DND-41 (cell line): ENCODE results near the gene AVP.

Source experiments
- EZH2 ChIP-seq: IDR thresholded peaks from 3 replicates; pipeline ENCODE4 v1.6.1; 2012; ENCODE audit warnings: borderline replicate concordance, low read depth, mild to moderate bottlenecking, moderate library complexity, low read length, inconsistent platforms; ENCODE audit not compliant: severe bottlenecking
- TF ChIP-seq, protein P1 (sequence below): IDR thresholded peaks from 2 replicates; pipeline ENCODE4 v1.5.1; 2012; ENCODE audit warnings: borderline replicate concordance, low read length, moderate library complexity, mild to moderate bottlenecking; ENCODE audit not compliant: poor library complexity, severe bottlenecking; ENCODE audit errors: extremely low read depth

DNA sequence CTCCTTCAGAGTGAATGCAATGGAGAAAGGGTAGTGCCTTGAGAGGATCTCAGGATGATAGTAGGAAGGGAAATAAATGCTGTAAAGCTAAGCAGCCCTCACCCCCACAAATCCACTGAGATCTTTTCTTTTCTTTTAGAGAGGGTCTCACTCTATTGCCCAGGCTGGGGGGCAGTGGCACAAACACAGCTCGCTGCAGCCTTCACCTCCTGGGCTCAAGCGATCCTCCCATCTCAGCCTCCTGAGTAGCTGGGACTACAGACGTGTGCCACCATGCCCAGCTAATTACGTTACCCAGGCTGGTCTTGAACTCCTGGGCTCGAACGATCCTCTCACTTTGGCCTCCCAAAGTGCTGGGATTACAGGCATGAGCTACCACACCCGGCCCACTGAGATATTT lies 16.0 kb upstream of the AVP start:
- TF ChIP-seq, protein P1, sequence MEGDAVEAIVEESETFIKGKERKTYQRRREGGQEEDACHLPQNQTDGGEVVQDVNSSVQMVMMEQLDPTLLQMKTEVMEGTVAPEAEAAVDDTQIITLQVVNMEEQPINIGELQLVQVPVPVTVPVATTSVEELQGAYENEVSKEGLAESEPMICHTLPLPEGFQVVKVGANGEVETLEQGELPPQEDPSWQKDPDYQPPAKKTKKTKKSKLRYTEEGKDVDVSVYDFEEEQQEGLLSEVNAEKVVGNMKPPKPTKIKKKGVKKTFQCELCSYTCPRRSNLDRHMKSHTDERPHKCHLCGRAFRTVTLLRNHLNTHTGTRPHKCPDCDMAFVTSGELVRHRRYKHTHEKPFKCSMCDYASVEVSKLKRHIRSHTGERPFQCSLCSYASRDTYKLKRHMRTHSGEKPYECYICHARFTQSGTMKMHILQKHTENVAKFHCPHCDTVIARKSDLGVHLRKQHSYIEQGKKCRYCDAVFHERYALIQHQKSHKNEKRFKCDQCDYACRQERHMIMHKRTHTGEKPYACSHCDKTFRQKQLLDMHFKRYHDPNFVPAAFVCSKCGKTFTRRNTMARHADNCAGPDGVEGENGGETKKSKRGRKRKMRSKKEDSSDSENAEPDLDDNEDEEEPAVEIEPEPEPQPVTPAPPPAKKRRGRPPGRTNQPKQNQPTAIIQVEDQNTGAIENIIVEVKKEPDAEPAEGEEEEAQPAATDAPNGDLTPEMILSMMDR, result no peak
- TF ChIP-seq EZH2, result no peak
